HG02885 (cell line): ENCODE measurements around the gene PNMA6E.

Source experiments
- ATAC-seq: cut with Tn5 transposase; IDR thresholded peaks from one replicate; pipeline ENCODE4 v1.9.1; 2021; ENCODE audit warnings: mild to moderate bottlenecking; ENCODE audit not compliant: unreplicated experiment, poor library complexity

Gene PNMA6E

DNA sequence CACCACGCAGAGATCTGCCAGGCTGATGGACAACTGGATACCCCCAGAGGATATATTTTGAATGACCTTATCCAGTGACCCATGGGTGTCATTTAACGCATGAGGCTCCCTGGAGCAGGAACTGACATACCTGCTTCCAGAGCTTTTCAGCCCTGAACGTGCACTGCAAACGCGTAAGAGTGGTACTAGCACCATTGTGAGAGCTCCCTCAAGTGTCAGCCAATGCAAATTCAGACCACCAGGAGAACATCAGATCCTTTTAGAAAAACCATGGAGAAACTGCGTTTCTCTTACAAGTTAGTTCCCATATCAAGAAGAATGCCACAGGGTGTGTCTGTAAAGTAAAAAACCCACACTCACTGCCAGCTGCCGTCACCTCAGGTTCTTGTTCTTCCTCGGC lies 37.4 kb upstream of the PNMA6E start:
- ATAC-seq, result no peak

DNA sequence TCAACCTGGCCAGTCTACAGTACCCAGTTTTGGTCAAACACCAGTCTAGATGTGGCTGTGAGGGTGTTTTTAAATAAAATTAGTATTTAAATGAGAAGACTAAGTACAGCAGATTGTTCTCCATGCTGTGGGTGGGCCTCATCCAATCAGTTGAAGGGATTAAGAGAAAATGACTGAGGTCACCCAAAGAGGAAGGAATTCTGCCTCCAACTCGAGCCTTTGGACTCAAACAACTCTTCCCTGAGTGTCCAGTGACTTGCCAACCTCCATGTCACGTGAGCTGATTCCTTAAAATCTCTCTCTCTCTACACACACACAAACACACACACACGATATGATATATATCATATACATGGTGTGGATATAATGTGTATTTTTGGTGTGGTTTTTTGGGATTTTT lies 34.7 kb upstream of the PNMA6E start:
- ATAC-seq, result no peak

DNA sequence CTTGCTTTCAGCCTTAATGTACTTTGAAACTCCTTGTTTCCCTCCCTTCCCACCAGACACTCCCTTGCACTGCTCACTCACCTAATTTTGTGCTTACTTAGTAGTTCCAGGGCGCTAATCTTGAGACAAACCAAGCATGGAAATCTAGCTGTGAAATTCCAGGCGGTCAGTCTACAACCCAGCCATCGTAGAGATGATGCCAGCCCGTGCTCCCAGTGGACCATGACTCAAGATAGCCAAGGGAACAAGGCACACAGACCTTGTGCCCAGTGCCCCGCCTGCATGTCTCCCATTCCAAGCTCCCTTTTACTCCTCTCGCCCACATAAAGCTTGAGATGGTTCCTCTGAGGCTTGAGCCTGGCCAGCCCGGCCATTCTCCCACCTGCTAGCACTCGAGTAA lies 33.7 kb upstream of the PNMA6E start:
- ATAC-seq, result no peak

- no peak for ATAC-seq
These were observed 32.7 kb upstream of the PNMA6E start for GRCh38 chrX:153433781-153434285.

GRCh38 chrX:153433161-153433680 lies 32.1 kb upstream of the PNMA6E start:
- ATAC-seq, result no peak

DNA sequence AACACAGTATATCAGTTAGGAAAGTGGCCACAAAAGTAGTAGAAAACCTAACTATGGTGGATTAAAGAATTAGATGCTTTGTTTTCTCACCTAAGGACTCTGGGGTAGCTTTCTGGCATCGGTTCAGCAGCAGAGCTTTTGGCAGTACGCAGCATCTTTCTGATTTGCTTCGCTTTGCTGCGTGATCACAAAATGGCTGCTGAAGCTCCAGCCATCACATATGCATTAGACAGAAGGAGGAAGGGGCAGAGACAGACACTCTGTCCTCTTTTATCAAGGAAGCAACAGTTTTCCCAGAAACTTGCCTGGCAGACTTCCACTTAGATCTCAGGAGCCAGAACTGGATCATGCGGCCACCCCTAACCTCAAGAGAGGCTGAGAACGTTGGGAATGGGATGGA lies 29.6 kb upstream of the PNMA6E start:
- ATAC-seq, result no peak

DNA sequence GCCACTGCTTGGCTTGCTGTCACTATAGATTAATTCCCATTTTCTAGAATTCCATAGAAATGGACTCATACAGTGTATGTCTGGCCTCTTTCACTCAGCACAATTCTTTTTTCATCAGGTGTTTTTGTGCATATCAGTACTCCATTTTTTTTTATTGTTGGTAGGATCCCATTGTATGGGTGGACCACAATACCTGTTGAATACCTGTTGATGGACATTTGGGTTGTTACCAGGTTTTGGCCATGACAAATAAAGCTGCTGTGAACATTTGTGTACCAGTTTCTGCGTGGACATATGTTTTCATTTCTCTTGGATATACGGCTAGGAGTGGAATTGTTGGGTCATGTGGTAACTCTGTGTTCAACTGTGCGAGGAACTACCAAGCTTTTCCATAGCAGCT lies 25.1 kb upstream of the PNMA6E start:
- ATAC-seq, result no peak

GRCh38 chrX:153423652-153424051 lies 22.5 kb upstream of the PNMA6E start:
- no peak for ATAC-seq

- no peak for ATAC-seq
These were observed 20.7 kb upstream of the PNMA6E start for GRCh38 chrX:153421856-153422255.

DNA sequence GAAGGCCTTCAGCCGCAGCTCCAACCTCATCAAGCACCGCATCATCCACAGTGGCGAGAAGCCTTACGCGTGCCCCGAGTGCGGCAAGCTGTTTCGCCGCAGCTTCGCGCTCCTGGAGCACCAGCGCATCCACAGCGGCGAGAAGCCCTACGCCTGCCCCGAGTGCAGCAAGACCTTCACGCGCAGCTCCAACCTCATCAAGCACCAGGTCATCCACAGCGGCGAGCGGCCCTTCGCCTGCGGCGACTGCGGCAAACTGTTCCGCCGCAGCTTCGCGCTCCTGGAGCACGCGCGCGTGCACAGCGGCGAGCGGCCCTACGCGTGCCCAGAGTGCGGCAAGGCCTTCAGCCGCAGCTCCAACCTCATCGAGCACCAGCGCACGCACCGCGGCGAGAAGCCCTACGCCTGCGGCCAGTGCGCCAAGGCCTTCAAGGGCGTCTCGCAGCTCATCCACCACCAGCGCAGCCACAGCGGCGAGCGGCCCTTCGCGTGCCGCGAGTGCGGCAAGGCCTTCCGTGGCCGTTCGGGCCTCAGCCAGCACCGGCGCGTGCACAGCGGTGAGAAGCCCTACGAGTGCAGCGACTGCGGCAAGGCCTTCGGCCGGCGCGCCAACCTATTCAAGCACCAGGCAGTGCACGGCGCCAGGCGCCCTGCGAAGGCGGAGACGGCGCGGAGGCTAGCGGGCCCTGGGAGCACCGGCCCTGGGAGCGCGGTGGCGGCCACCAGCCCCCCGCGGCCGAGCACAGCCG lies 19.9 kb upstream of the PNMA6E start:
- no peak for ATAC-seq

DNA sequence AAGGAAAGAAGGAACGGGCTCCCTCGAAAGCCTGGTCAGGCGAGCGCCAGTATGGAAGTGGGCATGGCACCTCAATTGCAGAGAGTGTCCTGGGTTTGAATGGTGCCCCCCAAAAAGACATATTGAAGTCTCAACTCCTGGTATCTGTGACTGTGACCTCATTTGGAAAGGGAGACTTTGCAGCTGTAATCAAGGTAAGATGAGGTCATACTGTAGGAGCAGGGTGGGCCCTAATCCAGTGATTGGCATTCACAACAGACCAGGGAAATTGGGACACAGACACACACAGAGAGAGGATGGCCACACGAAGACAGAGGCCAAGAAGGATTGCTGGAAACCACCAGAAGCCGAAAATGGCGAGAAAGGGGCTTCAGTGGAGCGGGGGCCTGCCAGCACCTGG lies 16.5 kb upstream of the PNMA6E start:
- ATAC-seq, result no peak

- no peak for ATAC-seq
These were observed 15.8 kb upstream of the PNMA6E start for GRCh38 chrX:153416781-153417450.

- ATAC-seq, result no peak
These were observed 13.8 kb upstream of the PNMA6E start for GRCh38 chrX:153414856-153415510.

GRCh38 chrX:153413731-153414130 lies 12.6 kb upstream of the PNMA6E start:
- no peak for ATAC-seq

- no peak for ATAC-seq
These were observed 11.9 kb upstream of the PNMA6E start for GRCh38 chrX:153412746-153413720.

GRCh38 chrX:153411988-153412574 lies 10.9 kb upstream of the PNMA6E start:
- no peak for ATAC-seq

GRCh38 chrX:153411255-153411987 lies 10.3 kb upstream of the PNMA6E start, which contains the start of gene ZFP92:
Gene ZFP92, plus strand, starts transcription at chrX:153411472. Its CDS starts 6,851 bp downstream, at chrX:153418323.
- ATAC-seq, result peak; percentile 69

DNA sequence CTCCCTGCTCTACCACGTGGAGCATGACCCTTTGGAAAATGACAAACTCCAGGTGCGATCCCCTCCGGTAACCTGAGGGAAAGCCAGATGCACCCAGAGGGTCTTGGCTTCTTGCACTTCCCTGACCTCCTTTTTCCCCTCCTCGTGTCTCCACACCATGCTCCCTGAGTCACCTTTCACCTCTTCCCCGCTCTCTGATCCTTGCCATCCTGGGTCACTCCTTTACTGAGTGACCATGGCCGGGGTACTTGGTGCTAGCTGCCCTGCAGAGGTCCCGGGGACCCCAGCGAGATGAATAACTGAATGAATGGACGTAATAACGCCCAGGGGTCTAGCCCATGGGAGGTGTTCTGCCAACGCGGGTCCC lies 9.7 kb upstream of the PNMA6E start:
- no peak for ATAC-seq

- no peak for ATAC-seq
These were observed 9.2 kb upstream of the PNMA6E start for GRCh38 chrX:153410373-153410772.
